Lung (tissue), 12 donors: Measurements from ENCODE around the gene SLC26A9. TPM values are rescaled to one million over a fixed set of nuclear protein-coding genes. Genes with fewer than 3 reads are reported as not detected.
A peak's percentile ranks its signal among the peaks of the same experiment; 100 is the strongest.

Experiments
- ATAC-seq: fragments of 200-7000 bp; cut with Tn5 transposase; one replicate; pipeline ENCODE4 v1.9.1; 2020; ENCODE audit warnings: moderate number of reproducible peaks; ENCODE audit not compliant: insufficient read depth, low FRiP score
- DNase-seq, 3 donors: peaks; one replicate each; pipeline ENCODE4 v3.0.0-alpha.2; 2013 to 2017
- H3K27ac ChIP-seq, 2 donors: one replicate each; pipeline ENCODE4 v1.5.1; 2013; ENCODE audit warnings: mild to moderate bottlenecking in 2 of 2, moderate library complexity in 2 of 2, control low read depth in 1 of 2, inconsistent platforms in 1 of 2, low read depth in 1 of 2, low read length in 1 of 2
- H3K27me3 ChIP-seq, 3 donors: one replicate each; pipeline ENCODE4 v1.5.1; 2013; ENCODE audit warnings: low read length in 2 of 3; ENCODE audit not compliant: control insufficient read depth in 3 of 3, insufficient read depth in 3 of 3
- H3K36me3 ChIP-seq, 4 donors: one replicate each; pipeline ENCODE4 v1.5.1; 2013; ENCODE audit warnings: low read length in 4 of 4, mild to moderate bottlenecking in 1 of 4, moderate library complexity in 1 of 4; ENCODE audit not compliant: control insufficient read depth in 4 of 4, insufficient read depth in 4 of 4
- H3K4me1 ChIP-seq, 5 donors: one replicate each; pipeline ENCODE4 v1.5.1; 2013; ENCODE audit warnings: low read length in 5 of 5, mild to moderate bottlenecking in 2 of 5, moderate library complexity in 1 of 5; ENCODE audit not compliant: control insufficient read depth in 5 of 5, insufficient read depth in 5 of 5
- H3K4me3 ChIP-seq: one replicate; pipeline ENCODE4 v1.5.1; 2013; ENCODE audit warnings: mild to moderate bottlenecking, control low read depth, moderate library complexity
- H3K9ac ChIP-seq, 2 donors: one replicate each; pipeline ENCODE4 v1.5.1; 2013; ENCODE audit warnings: low read length in 2 of 2, control low read depth in 1 of 2; ENCODE audit not compliant: insufficient read depth in 1 of 2
- H3K9me3 ChIP-seq, 4 donors: one replicate each; pipeline ENCODE4 v1.5.1; 2013; ENCODE audit warnings: low read length in 3 of 4, mild to moderate bottlenecking in 1 of 4, moderate library complexity in 1 of 4; ENCODE audit not compliant: control insufficient read depth in 4 of 4, insufficient read depth in 3 of 4
- WGBS, 2 donors: extraction: QIAGEN DNeasy Blood & Tissue Kit; methylation state at CpG; one replicate each; pipeline ENCODE4 v1.1.7; 2013; 5-methylcytosine and 5-hydroxymethylcytosine counted together
- polyA plus RNA-seq, 2 donors: library from polyadenylated mRNA; stranded (reverse); fragments of 200-250 nt; gene quantifications; one replicate each; pipeline ENCODE4 v1.2.1, GENCODE V29; 2013
- total RNA-seq, 2 donors: library from RNA; depleted of rRNA in 1 of 2; stranded (reverse); fragments of >200 nt in 1 of 2; gene quantifications; one replicate each; pipeline ENCODE4 v1.2.1, GENCODE V29; 2014 to 2021
- TF ChIP-seq, protein P1 (sequence below): IDR thresholded peaks from 2 replicates; pipeline ENCODE4 v1.5.1; 2012; ENCODE audit warnings: mild to moderate bottlenecking; ENCODE audit errors: control extremely low read depth, extremely low read depth
- donor health status: control.
- donor health status: control.
- donor health status: Bipolar disorder and iron deficiency.
- donor health status: healthy.
- donor health status: DM: yes; HTN: yes; CAD: no.

The SLC26A9 gene
- total and polyA plus RNA-seq, 4 donors, result 0.14 to 30.3 (median 15.8) TPM

DNA sequence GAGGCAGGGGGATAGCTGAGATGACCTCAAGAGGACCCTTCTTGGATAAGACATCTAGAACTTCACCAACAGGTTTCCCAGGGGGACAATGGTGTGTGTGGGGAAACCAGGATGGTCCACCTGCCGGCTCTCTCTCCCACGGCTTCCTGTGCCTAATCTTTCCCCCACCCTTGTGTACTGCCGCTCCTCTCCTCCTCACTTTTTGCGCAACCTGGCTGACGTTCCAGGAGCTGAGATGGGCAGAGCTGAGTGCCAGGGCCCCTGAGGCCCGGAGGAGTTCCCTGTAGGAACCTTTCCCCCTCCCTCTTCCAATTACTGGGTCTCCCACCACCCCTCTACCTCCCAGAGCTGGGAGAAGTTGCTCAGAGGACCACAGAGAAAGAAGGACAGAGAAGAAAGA is 6.9 kb downstream of the SLC26A9 start:
- no peaks in the 10 kb centered on the region for H3K36me3 ChIP-seq
- peak overlapping the region in 1 of 2 donors; percentile 79 for H3K27ac ChIP-seq
- TF ChIP-seq, protein P1, sequence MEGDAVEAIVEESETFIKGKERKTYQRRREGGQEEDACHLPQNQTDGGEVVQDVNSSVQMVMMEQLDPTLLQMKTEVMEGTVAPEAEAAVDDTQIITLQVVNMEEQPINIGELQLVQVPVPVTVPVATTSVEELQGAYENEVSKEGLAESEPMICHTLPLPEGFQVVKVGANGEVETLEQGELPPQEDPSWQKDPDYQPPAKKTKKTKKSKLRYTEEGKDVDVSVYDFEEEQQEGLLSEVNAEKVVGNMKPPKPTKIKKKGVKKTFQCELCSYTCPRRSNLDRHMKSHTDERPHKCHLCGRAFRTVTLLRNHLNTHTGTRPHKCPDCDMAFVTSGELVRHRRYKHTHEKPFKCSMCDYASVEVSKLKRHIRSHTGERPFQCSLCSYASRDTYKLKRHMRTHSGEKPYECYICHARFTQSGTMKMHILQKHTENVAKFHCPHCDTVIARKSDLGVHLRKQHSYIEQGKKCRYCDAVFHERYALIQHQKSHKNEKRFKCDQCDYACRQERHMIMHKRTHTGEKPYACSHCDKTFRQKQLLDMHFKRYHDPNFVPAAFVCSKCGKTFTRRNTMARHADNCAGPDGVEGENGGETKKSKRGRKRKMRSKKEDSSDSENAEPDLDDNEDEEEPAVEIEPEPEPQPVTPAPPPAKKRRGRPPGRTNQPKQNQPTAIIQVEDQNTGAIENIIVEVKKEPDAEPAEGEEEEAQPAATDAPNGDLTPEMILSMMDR, result no peak
- no peak overlapping the region for H3K9ac ChIP-seq
- no peak overlapping the region for H3K4me3 ChIP-seq
- H3K9me3 ChIP-seq, result no peaks in the 10 kb centered on the region
- H3K27me3 ChIP-seq, result no peaks in the 10 kb centered on the region
- no peak for DNase-seq
- no peak for ATAC-seq
- H3K4me1 ChIP-seq, result peaks cover 0 to 22% (median 0%) of the 10 kb centered on the region in 5 donors
- WGBS, 2 donors, result 62 to 63% methylated on average over 6 of the region's 6 CpGs

DNA sequence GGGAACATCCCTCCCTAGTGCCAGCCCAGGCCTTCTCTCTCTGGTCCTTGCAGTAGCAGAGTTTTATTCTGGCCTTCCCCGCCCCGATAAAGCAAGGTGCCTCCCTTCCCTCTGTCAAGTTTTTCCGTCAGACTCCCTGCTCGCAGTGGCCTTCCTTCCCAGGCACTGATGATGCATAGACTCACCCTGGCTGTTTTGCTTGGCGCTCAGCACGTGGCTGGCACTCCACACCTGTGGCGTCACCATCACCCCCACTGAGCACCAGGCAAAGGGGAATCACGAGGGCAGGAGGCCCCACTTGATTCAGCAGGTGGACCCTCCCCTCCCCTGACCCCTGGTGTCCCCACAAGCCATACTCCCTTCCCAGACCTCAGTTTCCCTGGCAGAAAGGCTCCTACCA is 7.4 kb downstream of the SLC26A9 start:
- no peak for DNase-seq
- 74 to 87% methylated on average over 8 of the region's 8 CpGs for WGBS, 2 donors

DNA sequence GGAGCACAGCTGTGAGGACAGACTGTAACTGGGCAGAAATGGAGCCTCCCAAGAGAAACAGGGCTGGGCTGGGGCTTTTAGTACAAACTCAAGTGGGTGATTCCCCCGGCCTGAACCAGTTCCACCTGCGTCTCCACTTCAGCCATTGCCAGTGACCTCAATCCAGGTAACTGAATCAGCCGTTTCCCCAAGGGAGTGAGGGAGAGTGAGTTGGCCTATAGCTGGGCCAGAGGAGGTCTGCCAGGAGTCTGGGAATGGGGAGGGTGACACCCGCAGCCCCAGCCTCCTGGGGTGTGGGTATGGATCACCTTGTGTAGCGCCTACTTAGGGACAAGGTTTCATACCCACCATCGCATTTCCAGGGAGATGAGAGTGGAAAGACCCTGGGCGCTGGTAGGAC is 8.5 kb downstream of the SLC26A9 start:
- Histone ChIP-seq H3K4me1 (peaks cover 0 to 22% (median 0%) of the 10 kb centered on the region in 5 donors), H3K36me3 (no peaks in the 10 kb centered on the region), H3K4me3 (no peak overlapping the region), H3K27me3 (no peaks in the 10 kb centered on the region), H3K9ac (no peak overlapping the region), H3K27ac (peak overlapping the region in 1 of 2 donors; percentile 79), H3K9me3 (no peaks in the 10 kb centered on the region)
- TF ChIP-seq, protein P1, result no peak
- ATAC-seq, result peak; percentile 41
- 80 to 82% methylated on average over 7 of the region's 7 CpGs for WGBS, 2 donors
- peak; percentile 54 to 76 (median 63) for DNase-seq

More for the DNA sequence above, 7.4 kb downstream of the SLC26A9 start:
- no peaks in the 10 kb centered on the region for H3K36me3 ChIP-seq
- H3K27me3 ChIP-seq, result no peaks in the 10 kb centered on the region
- H3K4me1 ChIP-seq, result peaks cover 0 to 22% (median 0%) of the 10 kb centered on the region in 5 donors
- H3K9me3 ChIP-seq, result no peaks in the 10 kb centered on the region
- H3K27ac ChIP-seq, result peak overlapping the region in 1 of 2 donors; percentile 79
- TF ChIP-seq, protein P1, result no peak
- H3K4me3 ChIP-seq, result no peak overlapping the region
- ATAC-seq, result no peak
- H3K9ac ChIP-seq, result no peak overlapping the region
